DMS114 treated with DMSO at 0.1 percent for 48 hours (cell line): ENCODE results near the gene SLC1A7.
A peak's percentile ranks its signal among the peaks of the same experiment; 100 is the strongest.
"Not testable (repeated sequence)": the region's sequence is repeated elsewhere in the genome, so short reads cannot be mapped to it uniquely, and the experiment has no call there.

Source experiments
- DNase-seq: peaks from one replicate; lab custom pipeline; 2025; ENCODE audit not compliant: unreplicated experiment; lab: John Stamatoyannopoulos, UW

The SLC1A7 gene

GRCh38 chr1:53142226-53142853 is at the start of gene SLC1A7:
Gene SLC1A7 (minus strand): TSS chr1:53142638. CDS start chr1:53142449, 189 bp downstream.
- no peak for DNase-seq

GRCh38 chr1:53190210-53190611 is 47.8 kb upstream of the SLC1A7 start:
- DNase-seq = no peak

GRCh38 chr1:53189061-53189460 is 46.6 kb upstream of the SLC1A7 start:
- no peak for DNase-seq

- no peak for DNase-seq
Measured at GRCh38 chr1:53188099-53188498, 45.7 kb upstream of the SLC1A7 start.

GRCh38 chr1:53187401-53187800 is 45.0 kb upstream of the SLC1A7 start:
- DNase-seq = no peak

GRCh38 chr1:53186533-53186932 is 44.1 kb upstream of the SLC1A7 start:
- no peak for DNase-seq

- DNase-seq = not testable (repeated sequence)
Measured at GRCh38 chr1:53185955-53186297, 43.5 kb upstream of the SLC1A7 start.

GRCh38 chr1:53183095-53183990 is 40.9 kb upstream of the SLC1A7 start:
- DNase-seq = no peak

- DNase-seq = no peak
Measured at GRCh38 chr1:53182716-53183094, 40.3 kb upstream of the SLC1A7 start.

- DNase-seq = peak; percentile 8
Measured at GRCh38 chr1:53182111-53182593, 39.7 kb upstream of the SLC1A7 start.

- no peak for DNase-seq
Measured at GRCh38 chr1:53180951-53181350, 38.5 kb upstream of the SLC1A7 start.

- DNase-seq = no peak
Measured at GRCh38 chr1:53180226-53180625, 37.8 kb upstream of the SLC1A7 start.

GRCh38 chr1:53176452-53177208 is 34.2 kb upstream of the SLC1A7 start:
- no peak for DNase-seq

- no peak for DNase-seq
Measured at GRCh38 chr1:53174971-53175913, 32.8 kb upstream of the SLC1A7 start.

GRCh38 chr1:53172426-53173128 is 30.1 kb upstream of the SLC1A7 start:
- DNase-seq = no peak

- DNase-seq = no peak
Measured at GRCh38 chr1:53166912-53167311, 24.5 kb upstream of the SLC1A7 start.

GRCh38 chr1:53166366-53166765 is 23.9 kb upstream of the SLC1A7 start:
- DNase-seq = no peak

GRCh38 chr1:53165408-53165961 is 23.0 kb upstream of the SLC1A7 start:
- no peak for DNase-seq

GRCh38 chr1:53163291-53163768 is 20.9 kb upstream of the SLC1A7 start:
- no peak for DNase-seq
